Suprapubic skin (tissue), 3 donors: ENCODE measurements around the gene JAK1.

Source experiments
- POLR2A ChIP-seq, 2 donors: fragments of 450-650 bp; IDR thresholded peaks; one replicate each; pipeline ENCODE4 v1.6.1; 2017; ENCODE audit warnings: antibody characterized with exemption in 2 of 2, mild to moderate bottlenecking in 2 of 2, moderate library complexity in 2 of 2
- TF ChIP-seq, protein P1 (sequence below), 2 donors: fragments of 200-600 bp in 1 of 2; fragments of 450-650 bp in 1 of 2; sonication (generic) in 1 of 2; IDR thresholded peaks; one replicate each; pipeline ENCODE4 v1.5.1; 2016 to 2019; ENCODE audit warnings: antibody characterized with exemption in 2 of 2, mild to moderate bottlenecking in 1 of 2, moderate library complexity in 1 of 2

DNA sequence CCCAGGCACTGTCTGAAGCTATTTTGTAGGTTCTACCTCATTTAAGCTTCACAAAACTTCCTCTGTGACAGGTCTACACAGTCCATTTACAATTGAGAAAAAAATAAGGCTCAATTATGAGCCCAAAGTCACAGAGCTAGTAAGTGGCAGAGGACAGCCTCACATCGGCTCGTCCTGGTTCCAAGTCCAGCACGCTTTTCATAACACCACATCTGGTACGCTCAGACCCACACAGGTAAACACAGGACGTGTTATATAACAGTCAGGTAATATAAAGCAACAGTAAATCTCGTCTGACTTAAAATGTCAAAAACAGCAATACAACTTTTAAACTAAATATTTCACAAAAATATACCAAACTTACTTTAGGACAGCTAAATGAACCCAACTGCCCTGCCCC, 13.1 kb downstream of the JAK1 start:
- TF ChIP-seq, protein P1, sequence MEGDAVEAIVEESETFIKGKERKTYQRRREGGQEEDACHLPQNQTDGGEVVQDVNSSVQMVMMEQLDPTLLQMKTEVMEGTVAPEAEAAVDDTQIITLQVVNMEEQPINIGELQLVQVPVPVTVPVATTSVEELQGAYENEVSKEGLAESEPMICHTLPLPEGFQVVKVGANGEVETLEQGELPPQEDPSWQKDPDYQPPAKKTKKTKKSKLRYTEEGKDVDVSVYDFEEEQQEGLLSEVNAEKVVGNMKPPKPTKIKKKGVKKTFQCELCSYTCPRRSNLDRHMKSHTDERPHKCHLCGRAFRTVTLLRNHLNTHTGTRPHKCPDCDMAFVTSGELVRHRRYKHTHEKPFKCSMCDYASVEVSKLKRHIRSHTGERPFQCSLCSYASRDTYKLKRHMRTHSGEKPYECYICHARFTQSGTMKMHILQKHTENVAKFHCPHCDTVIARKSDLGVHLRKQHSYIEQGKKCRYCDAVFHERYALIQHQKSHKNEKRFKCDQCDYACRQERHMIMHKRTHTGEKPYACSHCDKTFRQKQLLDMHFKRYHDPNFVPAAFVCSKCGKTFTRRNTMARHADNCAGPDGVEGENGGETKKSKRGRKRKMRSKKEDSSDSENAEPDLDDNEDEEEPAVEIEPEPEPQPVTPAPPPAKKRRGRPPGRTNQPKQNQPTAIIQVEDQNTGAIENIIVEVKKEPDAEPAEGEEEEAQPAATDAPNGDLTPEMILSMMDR (IDR thresholded peaks at IDR 0.05), result no peak
- no peak for TF ChIP-seq POLR2A (IDR thresholded peaks at IDR 0.05)
